Left ventricle myocardium superior (tissue), 1 donor: ENCODE measurements around the gene SCRN2. TPM values are rescaled to one million over a fixed set of nuclear protein-coding genes. Genes with fewer than 3 reads are reported as not detected.

ENCODE experiments used
- ATAC-seq: fragments of 200-7000 bp; cut with Tn5 transposase; one replicate; pipeline ENCODE4 v1.9.1; 2020; ENCODE audit warnings: mild to moderate bottlenecking, moderate library complexity
- DNase-seq: peaks from one replicate; pipeline ENCODE4 v3.0.0-alpha.2; 2020
- intact Hi-C: fragments of 100-400 bp; cut with micrococcal nuclease; formaldehyde crosslinking; loops from one replicate; pipeline ENCODE4 v1.11.0; 2022
- total RNA-seq: library from RNA; stranded (reverse); fragmentation: NEBNext Ultra II Directional; extraction: Animal tissue kit (Norgen Biotek cat#: 25700); gene quantifications from one replicate; pipeline ENCODE4 v1.2.1, GENCODE V29; 2021
- donor health status: DM: no; HTN: yes; CAD: no; lungs with severe emphysema.

Gene SCRN2
- total RNA-seq, 1 donor from 2014 or later, result 33.8 TPM

DNA sequence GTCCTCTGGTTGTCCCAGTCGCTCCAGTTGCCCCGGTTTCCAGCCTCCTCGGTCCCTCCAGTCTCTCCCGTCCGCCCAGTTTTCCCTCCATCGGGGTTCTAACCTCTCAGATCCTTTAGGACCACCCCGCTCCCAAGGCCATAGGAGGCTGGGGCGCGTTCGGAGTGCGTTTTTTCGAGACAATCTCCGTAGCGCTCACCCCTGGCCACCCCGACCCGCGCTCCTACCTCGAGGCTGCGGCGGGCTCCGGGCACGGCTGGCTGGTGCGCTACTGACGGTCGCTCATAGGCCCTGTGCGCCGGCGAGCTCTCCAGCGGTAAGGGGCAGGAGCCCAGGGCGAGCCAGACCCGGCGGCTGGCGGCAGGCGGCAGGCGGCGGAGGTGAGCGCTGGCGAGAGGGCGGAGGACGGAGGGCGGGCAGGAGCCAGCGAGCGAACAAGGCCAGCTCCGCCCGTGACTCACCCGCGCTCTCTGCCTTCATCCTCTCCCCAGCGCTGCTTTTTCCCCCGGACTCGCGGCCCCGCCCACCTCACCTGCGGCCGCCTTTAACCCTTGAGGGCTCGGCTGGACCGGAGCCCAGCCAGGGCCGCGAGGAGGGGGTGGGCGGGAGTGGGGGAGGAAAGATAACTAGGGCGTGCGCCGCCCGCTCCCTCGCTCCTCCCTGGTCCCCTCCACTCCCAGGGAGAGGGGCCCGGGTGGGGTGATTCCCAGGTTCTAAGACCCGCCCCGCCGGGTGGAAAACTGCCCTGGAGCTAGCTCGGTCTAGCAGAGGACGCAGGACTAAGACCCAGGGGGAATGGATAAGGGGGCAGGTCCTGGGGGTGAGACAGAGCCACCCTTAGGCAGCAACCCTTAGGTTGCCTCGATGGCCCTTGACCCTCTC, 9.9 kb upstream of the SCRN2 start, which contains the start of gene SP6:
Gene SP6 (minus strand): TSS at position 472 of the 882 bp plus-strand sequence. CDS start 2,734 bp downstream, outside the sequence.
- peak; percentile 74 for DNase-seq

DNA sequence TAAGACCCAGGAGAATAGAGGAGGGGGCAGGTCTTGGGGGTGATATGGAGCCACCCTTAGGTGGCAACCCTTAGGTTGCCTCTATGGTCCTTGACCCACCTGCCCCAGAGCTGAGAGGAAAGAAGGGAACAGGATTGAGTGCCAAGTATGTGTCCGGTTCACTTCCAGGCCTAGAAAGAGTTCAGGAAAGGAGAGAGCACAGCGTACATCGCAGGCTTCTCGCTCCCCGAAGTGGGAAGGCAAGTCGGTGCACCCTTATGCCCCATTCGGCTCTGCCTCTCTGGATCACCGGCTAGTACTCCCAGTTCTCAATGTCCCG, 9.3 kb upstream of the SCRN2 start:
- intact Hi-C loops, result no loop called here
- ATAC-seq (peak; percentile 7), DNase-seq (no peak)

More for the DNA sequence above, 9.9 kb upstream of the SCRN2 start, which contains the start of gene SP6:
- intact Hi-C loops, result no loop called here
- ATAC-seq, result peak; percentile 93

DNA sequence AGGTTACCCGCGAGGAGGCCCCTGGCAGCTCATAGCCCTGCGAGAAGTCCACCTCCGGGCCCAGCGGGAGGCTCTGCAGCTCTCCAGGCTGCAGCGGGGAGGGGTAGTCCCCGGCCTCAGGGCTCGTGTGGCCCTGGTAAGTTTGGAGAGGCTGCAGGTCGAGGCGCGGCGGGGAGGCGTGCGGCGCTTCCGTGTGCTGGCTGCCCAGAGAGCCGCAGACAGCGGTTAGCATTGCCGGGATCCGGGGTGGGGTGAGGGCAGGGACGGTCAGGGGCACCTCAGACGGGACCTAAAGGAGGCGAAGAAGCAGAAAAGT, 7.1 kb upstream of the SCRN2 start:
- DNase-seq (no peak), ATAC-seq (no peak)
- intact Hi-C loops, result no loop called here

DNA sequence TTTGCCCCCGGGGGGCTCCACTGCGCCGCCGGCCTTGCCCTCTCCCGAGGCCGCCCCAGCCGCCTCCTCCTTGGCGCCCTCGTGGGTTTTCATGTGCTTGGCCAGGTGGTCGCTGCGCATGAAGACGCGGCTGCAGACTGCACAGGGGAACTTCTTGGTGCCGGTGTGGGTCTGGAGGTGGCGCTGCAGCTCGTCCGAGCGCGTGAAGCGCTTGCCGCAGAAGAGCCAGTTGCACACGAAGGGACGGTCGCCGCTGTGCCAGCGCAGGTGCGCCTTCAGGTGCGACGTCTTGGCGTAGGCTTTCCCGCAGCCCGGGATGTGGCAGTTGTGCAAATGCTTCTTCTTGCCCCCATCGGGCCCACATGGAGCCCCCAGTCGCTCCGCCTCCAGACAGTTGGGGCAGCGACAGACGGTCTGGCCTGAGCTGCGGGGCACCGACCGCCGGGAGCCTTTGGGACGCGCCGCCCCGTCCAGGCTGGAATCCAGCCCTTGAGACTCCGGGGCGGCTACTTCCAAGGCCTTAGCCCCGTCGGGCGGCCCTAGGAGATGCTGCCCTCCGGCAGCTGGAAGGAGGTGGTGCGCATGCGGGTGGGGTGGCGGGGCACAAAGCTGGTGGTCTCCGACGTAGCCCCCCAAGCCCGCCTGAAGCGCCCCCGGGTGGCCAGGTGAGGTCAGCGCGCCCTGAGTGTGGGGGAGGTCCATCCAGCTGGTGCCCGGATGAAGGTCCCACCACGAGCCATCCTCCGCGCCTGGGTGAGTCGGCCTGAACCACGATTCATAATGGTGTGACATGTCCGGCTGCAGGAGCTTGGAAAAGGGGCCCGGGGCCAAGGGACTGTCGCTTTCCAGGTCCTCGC, 6.5 kb upstream of the SCRN2 start:
- DNase-seq (no peak), ATAC-seq (no peak)
- intact Hi-C loops, result no loop called here

DNA sequence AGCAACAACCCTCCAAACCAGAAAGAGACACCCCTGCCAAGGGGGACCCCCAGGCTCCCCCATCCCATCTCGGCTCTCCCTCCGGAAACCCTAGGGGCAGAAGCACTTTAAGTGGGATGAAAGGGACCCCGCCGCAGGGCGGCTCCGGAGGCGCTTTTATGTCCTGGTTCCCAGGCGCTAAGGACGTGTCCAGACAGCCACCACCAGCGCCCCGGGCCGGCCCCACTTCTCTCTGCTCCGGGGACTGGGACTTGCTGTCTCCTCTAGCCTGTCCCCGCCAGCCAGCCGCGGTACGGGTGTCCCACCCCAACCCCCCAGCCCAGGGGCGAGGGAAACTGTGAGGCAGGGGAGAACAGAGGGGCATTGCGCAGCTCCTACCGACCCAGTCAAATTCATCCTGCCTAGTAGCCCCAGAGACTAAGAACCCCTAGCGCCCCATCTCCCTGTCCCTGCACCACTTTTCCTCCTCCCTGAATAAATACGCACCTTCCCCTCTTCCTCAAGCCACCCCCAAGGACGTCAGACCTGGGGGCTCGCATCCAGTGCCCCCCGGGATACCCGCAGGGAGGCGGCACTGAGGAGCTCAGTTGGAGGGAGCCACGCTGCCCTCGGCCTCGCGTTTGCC, 5.8 kb upstream of the SCRN2 start:
- DNase-seq, result no peak
- intact Hi-C loops, result no loop called here
- no peak for ATAC-seq

DNA sequence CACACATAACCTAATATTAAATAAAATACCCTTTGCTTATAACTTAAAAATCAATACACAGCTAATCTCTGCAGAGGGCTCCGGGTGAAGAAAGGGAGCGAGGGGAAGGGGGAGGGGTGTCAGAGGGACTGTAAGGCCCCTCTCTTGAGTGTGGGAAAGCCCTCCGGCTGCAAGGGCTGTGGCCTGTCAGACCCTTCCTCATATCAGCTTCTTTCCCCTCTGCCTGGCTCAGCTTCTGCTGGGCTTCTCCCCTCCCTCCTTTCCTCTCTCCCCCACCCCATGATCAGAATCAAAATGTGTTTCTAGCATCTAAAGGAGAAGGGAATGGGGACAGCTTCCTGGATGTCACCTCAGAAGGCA, 4.6 kb upstream of the SCRN2 start:
- intact Hi-C loops, result no loop called here
- DNase-seq, result no peak
- no peak for ATAC-seq

DNA sequence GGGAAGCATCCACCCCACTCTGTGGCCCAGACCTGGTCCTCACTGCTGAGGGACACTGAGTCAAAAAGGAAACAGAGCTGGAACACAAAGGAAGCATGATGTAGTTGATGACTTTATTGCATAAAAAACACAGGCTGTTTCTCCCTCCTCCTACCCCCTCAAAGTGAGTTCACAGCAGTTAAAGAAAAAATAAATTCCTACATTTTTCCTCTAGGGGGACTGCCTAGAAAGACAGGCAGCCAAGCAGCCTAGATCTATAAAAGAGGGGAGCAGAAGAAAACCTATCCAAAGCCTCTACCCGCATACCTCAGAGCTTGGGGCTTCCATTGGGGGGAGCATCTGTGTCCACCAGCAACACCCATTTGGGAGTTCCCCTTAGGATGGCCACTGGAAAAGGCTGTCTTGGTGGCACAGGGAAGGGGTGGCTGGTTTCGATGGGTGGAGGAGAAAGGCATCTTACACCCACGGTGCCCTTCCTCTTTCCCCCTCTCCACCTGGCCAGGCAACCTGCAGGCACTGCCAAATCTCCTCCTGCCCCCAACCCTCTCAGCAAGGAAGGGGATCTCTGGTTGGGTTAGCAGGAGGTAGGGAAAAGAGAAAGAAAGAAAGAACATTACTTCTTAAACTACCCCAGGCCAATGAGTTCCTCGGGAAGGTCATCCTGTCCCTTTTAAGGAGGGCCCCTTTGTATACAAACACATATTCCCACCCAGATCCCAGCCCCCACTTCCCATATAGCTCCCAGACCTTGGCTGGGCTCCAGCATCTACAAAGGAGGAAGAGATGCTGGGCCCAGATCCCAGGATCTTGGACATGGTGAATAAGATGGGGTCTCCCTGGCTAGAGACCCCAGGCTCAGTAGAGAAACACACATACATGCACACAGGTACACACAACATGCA, 4.0 kb upstream of the SCRN2 start:
- ATAC-seq, result no peak
- intact Hi-C loops, result no loop called here

DNA sequence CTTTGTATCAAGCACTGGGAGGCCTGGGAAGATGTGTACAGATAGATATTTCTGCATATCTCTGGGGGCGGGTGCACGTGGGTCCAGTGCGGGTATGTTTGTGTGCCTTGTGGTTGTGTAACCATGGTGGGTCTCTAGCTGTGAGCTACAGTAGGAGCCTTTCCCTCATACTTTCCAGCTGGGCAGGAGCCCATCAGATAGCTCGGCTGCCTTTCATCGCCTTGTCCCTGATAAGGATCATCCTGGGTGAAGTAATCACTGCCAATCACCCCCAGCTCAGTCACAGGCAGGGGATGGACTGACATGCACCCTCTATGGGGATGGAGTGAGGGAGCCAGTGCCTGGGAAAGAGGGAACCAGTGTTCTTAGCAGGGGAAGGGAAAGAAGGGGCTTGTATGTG, 3.2 kb upstream of the SCRN2 start:
- no peak for DNase-seq
- intact Hi-C loops, result no loop called here
- no peak for ATAC-seq

More for the DNA sequence above, 4.0 kb upstream of the SCRN2 start:
- DNase-seq, result no peak

DNA sequence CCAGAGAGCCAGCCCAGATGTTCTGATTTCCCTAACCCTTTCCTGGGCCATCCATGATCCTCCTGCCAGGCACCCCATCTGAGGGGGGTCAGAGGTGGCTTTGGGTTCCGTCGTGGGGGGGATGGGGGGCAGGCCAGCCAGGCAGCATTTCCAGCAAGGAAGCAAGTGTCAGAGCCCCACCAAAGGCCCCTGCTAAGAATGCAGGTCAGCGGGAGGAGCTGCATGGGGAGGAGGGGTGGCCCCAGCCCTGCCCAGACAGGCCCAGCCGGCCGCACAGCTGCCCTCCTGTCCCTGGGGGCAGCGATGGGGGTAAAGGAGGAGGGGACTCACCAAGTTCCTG, 2.3 kb upstream of the SCRN2 start:
- ATAC-seq, result no peak
- intact Hi-C loops, result loop anchor here (2.0 kb wide), 1 partner anchor 47 kb away; no protein-coding TSS in a partner anchor
- DNase-seq, result no peak

DNA sequence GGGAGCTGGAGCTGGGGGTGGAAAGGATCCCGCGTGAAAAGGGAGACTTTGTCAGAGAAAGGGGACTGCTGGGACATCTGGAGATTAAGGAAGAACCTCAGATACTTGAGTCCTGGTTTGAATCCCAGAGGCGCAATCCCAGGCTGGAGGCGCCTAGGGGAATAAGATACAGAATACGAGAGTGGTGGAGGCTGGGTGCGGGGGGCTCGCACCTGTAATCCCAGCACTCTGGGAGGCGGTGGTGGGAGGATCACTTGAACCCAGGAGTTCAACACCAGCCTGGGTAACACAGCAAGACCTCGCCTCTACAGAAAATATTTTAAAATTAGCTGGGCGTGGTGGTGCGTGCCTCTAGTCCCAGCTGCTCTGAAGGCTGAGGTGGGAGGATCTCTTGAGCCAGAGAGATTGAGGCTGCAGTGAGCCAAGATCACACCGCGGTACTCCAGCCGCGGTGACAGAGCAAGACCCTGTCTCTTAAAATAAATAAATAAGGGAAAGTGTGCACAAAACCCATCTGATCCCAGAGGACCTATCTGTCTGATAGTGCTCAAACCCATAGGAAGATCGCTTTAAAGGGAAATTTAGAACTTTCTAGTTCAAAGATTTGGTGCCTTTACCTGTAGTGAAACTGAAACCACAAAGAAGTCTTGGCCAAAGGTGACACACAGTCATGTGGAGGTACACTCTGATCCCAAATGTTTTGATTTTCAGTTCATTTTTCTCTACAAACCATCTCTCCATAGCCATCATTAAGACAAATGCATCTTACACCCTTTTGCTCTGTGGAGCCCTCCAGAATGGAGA, 617 bp upstream of the SCRN2 start:
- no peak for ATAC-seq
- intact Hi-C loops, result loop anchor here (2.0 kb wide), 1 partner anchor 49 kb away; no protein-coding TSS in a partner anchor
- DNase-seq, result no peak

DNA sequence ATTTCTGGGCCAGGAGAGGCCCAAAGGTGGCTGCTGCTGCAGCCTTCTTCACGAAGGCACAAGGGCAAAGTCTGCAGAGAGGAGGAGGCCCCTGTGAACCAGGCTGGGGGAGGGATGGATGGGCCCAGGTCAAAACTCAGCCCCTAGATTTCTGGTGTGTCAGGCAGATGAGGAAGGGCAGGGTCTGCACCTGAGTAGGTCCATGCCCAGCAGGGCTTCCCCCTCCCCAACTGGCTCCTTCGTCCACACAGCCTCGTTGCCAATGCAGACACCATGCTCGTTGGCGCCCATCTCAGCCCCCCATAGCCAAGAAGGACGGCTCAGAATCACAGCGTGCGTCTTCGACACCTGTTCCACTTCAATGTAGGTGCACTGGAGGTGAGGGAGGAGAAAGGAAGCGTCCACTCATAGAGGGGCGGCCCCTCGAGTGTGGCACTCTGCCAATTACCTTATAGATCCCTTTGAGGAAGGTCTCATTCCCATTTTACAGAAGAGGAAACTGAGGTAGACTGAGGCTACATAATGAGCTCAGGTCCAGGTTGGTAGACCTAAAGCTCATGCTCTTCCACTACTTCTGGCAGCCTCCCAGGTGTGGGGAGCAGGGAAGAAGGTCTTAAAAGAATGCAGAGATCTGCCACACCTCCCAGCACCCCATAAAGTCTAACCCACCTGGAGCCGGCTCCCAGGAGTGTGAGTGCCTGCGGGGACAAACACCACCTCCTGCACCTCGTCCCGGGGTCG, 902 bp downstream of the SCRN2 start:
- intact Hi-C loops, result no loop called here
- DNase-seq (no peak), ATAC-seq (no peak)

DNA sequence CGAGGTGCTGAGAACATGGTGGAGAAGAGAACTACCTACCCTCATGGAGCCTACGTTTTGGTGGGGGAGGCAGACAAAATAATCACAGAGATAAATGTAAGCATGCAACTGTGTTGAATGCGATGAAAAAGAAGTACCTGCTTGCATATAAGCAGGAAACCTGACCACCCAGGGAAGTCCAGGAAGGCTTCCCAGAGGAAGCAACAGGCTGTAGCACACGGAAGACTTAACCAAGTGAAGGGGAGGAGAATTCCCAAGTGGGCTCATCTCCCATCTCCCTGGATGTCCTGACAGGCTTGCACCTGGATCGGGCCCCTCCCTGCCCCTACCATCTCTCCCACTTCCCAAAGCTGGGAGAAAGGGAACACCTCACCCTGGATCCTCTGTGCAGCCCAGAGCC, 2.0 kb downstream of the SCRN2 start:
- ATAC-seq (no peak), DNase-seq (no peak)
- intact Hi-C loops, result no loop called here

DNA sequence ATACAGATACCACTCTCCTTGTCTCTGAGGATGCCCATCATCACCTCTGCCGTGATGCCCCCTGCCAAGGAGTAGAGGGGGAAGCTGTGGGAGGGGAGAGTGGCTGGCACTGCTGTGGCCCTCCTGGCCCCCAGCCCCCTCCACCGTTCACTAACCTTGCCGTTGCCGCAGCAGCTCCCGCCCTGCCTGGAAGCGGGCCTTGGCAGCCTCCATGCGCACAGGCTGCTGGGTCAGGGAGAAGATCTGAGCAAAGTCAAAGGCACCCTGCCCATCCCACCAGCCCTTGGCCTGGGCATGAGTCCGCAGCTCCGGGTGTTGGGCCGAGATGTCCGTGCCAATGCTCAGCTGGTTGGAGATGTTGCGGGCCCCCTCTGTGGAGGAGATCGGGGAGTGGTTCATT, 2.4 kb downstream of the SCRN2 start:
- no peak for DNase-seq
- intact Hi-C loops, result no loop called here
- no peak for ATAC-seq

DNA sequence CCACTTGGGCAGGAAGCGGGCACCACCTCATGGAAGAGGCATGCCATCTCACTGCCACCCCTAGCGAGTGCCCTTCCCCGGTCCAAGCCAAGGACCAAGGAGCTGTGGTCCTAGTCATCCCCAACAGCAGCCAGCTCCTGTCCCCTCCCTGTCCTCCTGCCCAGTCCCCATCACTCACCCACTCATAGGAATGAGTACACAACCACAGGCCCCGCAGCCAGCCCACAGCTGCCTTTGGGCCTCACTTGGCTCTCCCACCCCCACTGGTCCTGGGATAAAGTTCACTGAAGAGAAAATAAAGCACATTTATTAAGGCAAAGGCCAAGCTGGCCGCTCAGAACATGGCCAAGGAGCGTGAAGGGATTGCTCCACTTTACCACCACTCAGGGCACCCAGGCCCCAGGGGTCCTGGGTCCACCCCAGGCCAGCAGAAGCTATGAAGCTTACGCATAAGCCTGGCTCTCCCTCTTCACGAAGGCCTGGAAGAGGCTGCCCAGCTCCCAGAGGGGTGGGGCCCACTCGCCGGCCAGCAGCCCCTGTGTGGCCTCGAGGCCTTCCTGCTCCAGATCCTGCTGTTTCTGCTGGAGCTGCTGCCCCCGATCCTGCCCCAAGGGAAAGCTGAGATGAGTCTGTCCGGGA, 3.6 kb downstream of the SCRN2 start:
- peak; percentile 41 for DNase-seq
- intact Hi-C loops, result no loop called here
- no peak for ATAC-seq

DNA sequence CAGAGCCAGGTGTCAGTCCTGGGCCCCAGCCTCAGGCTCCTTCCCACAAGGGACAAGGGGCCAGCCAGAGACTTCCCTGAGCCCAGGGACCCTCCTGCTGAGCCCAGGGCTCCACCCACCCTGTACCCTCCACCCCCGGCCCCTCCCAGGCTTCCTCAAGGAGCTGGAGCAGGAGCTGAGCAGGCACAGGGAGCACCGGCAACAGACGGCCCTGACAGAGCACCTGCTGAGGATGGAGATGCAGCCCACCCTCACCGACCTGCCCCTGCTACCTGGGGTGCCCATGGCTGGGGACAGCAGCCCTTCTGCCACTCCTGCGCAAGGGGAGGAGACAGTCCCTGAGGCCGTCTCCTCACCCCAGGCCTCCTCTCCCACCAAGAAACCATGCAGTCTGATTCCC, 4.5 kb downstream of the SCRN2 start:
- intact Hi-C loops, result no loop called here
- DNase-seq (no peak), ATAC-seq (no peak)

DNA sequence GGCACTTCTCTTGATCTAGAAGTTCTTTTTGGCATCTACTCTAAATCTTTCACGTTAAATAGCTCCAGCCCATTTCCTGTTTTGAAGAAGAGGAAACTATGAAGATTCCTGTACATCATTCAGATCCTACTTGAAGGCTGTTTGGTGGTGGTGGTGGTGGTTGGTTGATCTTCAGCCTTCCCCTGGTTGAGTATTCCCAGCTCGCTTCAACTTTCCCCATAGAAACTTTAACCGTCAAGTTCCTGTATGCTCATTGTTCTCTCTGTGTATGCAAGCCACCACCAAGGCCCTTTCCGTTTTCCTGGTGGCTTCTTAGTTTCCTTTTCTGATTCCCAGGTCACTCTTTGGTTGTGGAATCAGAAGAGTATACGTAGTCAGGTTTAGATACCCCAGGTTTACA, 6.3 kb downstream of the SCRN2 start:
- no peak for DNase-seq
- ATAC-seq, result no peak
- intact Hi-C loops, result no loop called here

DNA sequence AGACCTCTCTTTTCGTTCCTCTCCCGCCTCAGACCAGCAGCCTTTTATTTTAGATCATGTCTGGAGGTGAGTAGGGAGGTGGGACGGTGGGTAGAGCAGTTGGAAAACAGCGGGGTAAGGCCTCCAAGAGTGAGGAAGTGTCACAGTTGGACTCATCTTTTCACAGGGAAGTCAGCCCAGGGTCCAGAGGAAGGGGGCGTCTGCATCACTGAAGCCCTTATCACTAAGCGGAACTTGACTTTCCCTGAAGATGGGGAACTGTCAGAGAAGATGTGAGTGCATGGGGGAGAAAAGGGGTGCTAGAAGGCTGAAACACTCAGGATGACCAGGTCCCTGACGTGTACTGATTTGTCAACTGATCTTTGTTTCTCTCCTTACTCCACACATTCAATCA, 9.1 kb downstream of the SCRN2 start:
- ATAC-seq, result peak; percentile 10
- intact Hi-C loops, result no loop called here
- no peak for DNase-seq
